Adrenal gland (tissue), 12 donors: ENCODE measurements around the gene DENND5A. TPM values are rescaled to one million over a fixed set of nuclear protein-coding genes. Genes with fewer than 3 reads are reported as not detected.

ENCODE experiments used
- DNase-seq, 7 donors: peaks; one replicate each; pipeline ENCODE4 v3.0.0-alpha.2; 2019 to 2020
- H3K27ac ChIP-seq, 5 donors: fragments of 200-600 bp; sonication (generic) in 4 of 5; 1 replicate in 3 of 5; 2 replicates in 2 of 5; pipeline versions ENCODE4 v1.5.1 to v1.8.0; 2016 to 2020; ENCODE audit warnings: mild to moderate bottlenecking in 1 of 5
- H3K27me3 ChIP-seq: fragments of 200-600 bp; 2 replicates; pipeline ENCODE4 v1.8.0; 2021
- H3K36me3 ChIP-seq, 2 donors: fragments of 200-600 bp; replicated peaks in 1 of 2; 1 replicate in 1 of 2; 2 replicates in 1 of 2; pipeline versions ENCODE4 v1.5.1 to v1.8.0; 2018 to 2022
- H3K4me1 ChIP-seq, 2 donors: fragments of 200-600 bp; replicated peaks in 1 of 2; 1 replicate in 1 of 2; 2 replicates in 1 of 2; pipeline versions ENCODE4 v1.5.1 to v1.8.0; 2018 to 2021
- H3K4me3 ChIP-seq, 4 donors: fragments of 200-600 bp; sonication (generic) in 3 of 4; one replicate each; pipeline ENCODE4 v1.5.1; 2016 to 2018
- H3K9me3 ChIP-seq, 3 donors: fragments of 200-600 bp; sonication (generic) in 1 of 3; replicated peaks in 1 of 3; 1 replicate in 2 of 3; 2 replicates in 1 of 3; pipeline versions ENCODE4 v1.5.1 to v1.8.0; 2016 to 2021
- CTCF ChIP-seq, 6 experiments: fragments of 450-650 bp in 4 of 6; fragments of 200-600 bp in 2 of 6; sonication (generic) in 1 of 6; IDR thresholded peaks; 1 replicate in 5 of 6; 2 replicates in 1 of 6; pipeline versions ENCODE4 v1.5.1 to v1.8.0; 2016 to 2021; ENCODE audit warnings: antibody characterized with exemption in 6 of 6, mild to moderate bottlenecking in 2 of 6, moderate library complexity in 1 of 6
- POLR2A ChIP-seq, 2 donors: fragments of 450-650 bp; IDR thresholded peaks; one replicate each; pipeline ENCODE4 v1.6.1; 2017; ENCODE audit warnings: antibody characterized with exemption in 2 of 2, mild to moderate bottlenecking in 2 of 2, moderate library complexity in 1 of 2
- WGBS, 4 donors: extraction: QIAGEN DNeasy Blood & Tissue Kit in 2 of 4; methylation state at CpG; one replicate each; pipeline versions ENCODE4 v1.1.5 to v1.1.7; 2013 to 2017; 5-methylcytosine and 5-hydroxymethylcytosine counted together
- intact Hi-C, 2 donors: fragments of 100-400 bp; cut with DNase I; formaldehyde crosslinking; loops; one replicate each; pipeline versions ENCODE4 v1.14.1 to v1.15.0; 2022 to 2023
- polyA plus RNA-seq, 3 donors: library from polyadenylated mRNA; stranded (reverse); fragments of 200-250 nt in 2 of 3; fragments of 350-450 nt in 1 of 3; fragmentation: Illumina TruSeq in 1 of 3; extraction: RNeasy Lipid Tissue Mini Kit (QIAGEN cat#74804) in 1 of 3; gene quantifications; one replicate each; pipeline ENCODE4 v1.2.3, GENCODE V29; 2013 to 2014
- total RNA-seq, 9 donors: library from RNA; depleted of rRNA in 4 of 9; stranded (reverse); fragments of >200 nt in 4 of 9; fragments of 120-200 nt in 1 of 9; fragmentation: NEBNext Ultra II Directional in 1 of 9; extraction: Animal tissue kit (Norgen Biotek cat#: 25700) in 1 of 9; gene quantifications; one replicate each; pipeline versions ENCODE4 v1.1.0 to v1.2.4, GENCODE V29; 2013 to 2023
- donor health status: healthy with polysubstance abuse.
- donor health status: Bipolar disorder and iron deficiency.
- donor health status: DM: yes; HTN: yes; CAD: no.
- donor health status: DM: no; HTN: no; CAD: no.
- donor health status: DM: no; HTN: no; CAD: no.
- donor health status: DM: yes; HTN: yes; CAD: no.

The DENND5A gene
- total and polyA plus RNA-seq, 12 donors: 26.8 to 75.4 (median 62.8) TPM

- no peak overlapping the region for H3K4me3 ChIP-seq
- no peaks in the 10 kb centered on the region for H3K9me3 ChIP-seq
- DNase-seq: no peak
- TF ChIP-seq CTCF (IDR thresholded peaks at IDR 0.05) (no peak), POLR2A (IDR thresholded peaks at IDR 0.05) (no peak)
- H3K27ac ChIP-seq: no peak overlapping the region
- H3K27me3 ChIP-seq: no peaks in the 10 kb centered on the region
- no peaks in the 10 kb centered on the region for H3K4me1 ChIP-seq
- WGBS, 4 donors: 96 to 99% (median 97%) methylated on average over 2 of the region's 2 CpGs
- intact Hi-C loops: no loop called here
- H3K36me3 ChIP-seq: peaks cover 0 to 81% of the 10 kb centered on the region in 2 donors
Observed at GRCh38 chr11:9148035-9148434, 117.1 kb downstream of the DENND5A start.

- TF ChIP-seq CTCF (IDR thresholded peaks at IDR 0.05): no peak
- TF ChIP-seq POLR2A (IDR thresholded peaks at IDR 0.05): no peak
- Histone ChIP-seq H3K4me3 (no peak overlapping the region), H3K36me3 (peaks cover 0 to 81% of the 10 kb centered on the region in 2 donors), H3K4me1 (peaks cover 0 to 9% of the 10 kb centered on the region in 2 donors), H3K9me3 (no peaks in the 10 kb centered on the region), H3K27me3 (no peaks in the 10 kb centered on the region), H3K27ac (no peak overlapping the region)
- intact Hi-C loops: no loop called here
- WGBS, 4 donors: 90 to 97% (median 93%) methylated on average over 1 to 2 of the region's 2 CpGs
- no peak for DNase-seq
Observed at GRCh38 chr11:9146477-9146876, 118.7 kb downstream of the DENND5A start.

GRCh38 chr11:9145283-9145682, 119.9 kb downstream of the DENND5A start:
- Histone ChIP-seq H3K36me3 (peaks cover 0 to 79% of the 10 kb centered on the region in 2 donors), H3K27ac (no peak overlapping the region), H3K27me3 (no peaks in the 10 kb centered on the region), H3K4me3 (no peak overlapping the region), H3K9me3 (no peaks in the 10 kb centered on the region), H3K4me1 (peaks cover 0 to 9% of the 10 kb centered on the region in 2 donors)
- DNase-seq: no peak
- intact Hi-C loops: no loop called here
- 87 to 94% (median 91%) methylated on average over 2 of the region's 2 CpGs for WGBS, 4 donors
- TF ChIP-seq POLR2A (IDR thresholded peaks at IDR 0.05) (no peak), CTCF (IDR thresholded peaks at IDR 0.05) (no peak)

- TF ChIP-seq CTCF (IDR thresholded peaks at IDR 0.05) (no peak), POLR2A (IDR thresholded peaks at IDR 0.05) (no peak)
- H3K27me3 ChIP-seq: no peaks in the 10 kb centered on the region
- H3K4me1 ChIP-seq: peaks cover 0 to 11% of the 10 kb centered on the region in 2 donors
- H3K4me3 ChIP-seq: no peak overlapping the region
- DNase-seq: peak in 1 of 7 donors; percentile 39
- no peaks in the 10 kb centered on the region for H3K9me3 ChIP-seq
- no peak overlapping the region for H3K27ac ChIP-seq
- intact Hi-C loops: no loop called here
- WGBS, 4 donors: 88 to 100% (median 97%) methylated on average over 2 of the region's 2 CpGs
- peaks cover 0 to 74% of the 10 kb centered on the region in 2 donors for H3K36me3 ChIP-seq
Observed at GRCh38 chr11:9144828-9145227, 120.3 kb downstream of the DENND5A start.
